Measurements from ENCODE around the gene LTBP3. TPM values are rescaled to one million over a fixed set of nuclear protein-coding genes. Genes with fewer than 3 reads are reported as not detected.

LTBP3 gene
- total and polyA plus RNA-seq, 2 of the 13 experiments (the other 11 are each of a cell fraction or from before 2014, with no cell fraction given), result 12.2 to 68.1 TPM

DNA sequence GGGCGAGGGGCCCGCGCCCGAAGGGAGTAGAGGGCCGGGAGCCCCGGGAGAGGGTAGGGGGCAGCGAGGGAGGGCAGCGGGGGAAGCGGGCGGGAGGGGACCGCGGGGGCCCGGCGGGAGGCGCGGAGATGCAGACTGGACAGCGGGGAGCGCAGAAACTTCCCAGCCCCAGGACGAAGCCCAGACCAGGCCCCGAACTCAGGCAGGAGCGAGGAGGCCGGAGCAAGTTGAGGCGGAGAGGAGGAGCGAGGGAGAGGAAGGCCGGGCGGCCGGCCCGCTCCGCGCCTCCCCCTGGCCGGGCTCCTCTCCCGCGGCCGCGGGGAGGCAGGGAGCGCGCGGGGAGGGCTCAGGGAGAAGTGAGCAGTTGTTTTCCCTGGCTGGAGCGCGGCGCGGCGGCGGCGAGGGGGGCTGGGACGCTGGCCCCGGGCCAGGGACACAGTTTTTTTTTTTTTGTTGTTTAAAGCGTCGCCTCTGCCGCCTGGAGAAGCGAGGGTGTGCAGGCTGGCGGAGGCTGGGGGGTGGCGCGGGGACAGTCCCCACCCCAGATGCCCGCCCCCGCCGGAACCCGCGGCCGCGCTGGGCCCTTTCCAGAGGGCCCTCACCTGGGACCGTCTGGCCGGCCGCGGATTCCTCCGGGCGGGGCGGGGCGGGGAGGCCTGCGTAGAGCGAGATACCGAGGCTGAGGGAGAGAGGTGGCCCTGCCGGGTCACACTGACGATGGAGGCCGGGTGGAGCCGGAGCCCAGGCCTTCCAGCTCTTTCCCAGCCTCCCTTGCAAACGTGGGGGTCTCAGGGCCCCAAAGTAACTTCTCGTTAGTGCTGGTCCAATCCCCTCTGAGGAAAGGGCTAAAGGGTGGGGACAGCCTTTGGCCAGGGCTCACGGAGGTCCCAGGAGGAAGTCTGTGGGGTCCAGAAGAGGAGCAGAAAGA, at the start of gene LTBP3 (continued):
- TF ChIP-seq, protein P1, sequence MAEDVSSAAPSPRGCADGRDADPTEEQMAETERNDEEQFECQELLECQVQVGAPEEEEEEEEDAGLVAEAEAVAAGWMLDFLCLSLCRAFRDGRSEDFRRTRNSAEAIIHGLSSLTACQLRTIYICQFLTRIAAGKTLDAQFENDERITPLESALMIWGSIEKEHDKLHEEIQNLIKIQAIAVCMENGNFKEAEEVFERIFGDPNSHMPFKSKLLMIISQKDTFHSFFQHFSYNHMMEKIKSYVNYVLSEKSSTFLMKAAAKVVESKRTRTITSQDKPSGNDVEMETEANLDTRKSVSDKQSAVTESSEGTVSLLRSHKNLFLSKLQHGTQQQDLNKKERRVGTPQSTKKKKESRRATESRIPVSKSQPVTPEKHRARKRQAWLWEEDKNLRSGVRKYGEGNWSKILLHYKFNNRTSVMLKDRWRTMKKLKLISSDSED (CRISPR knock-in tag; IDR thresholded peaks at IDR 0.05), result no peak
- TF ChIP-seq ZNF672 (CRISPR knock-in tag; IDR thresholded peaks at IDR 0.05) (no peak), ZNF329 (CRISPR knock-in tag; IDR thresholded peaks at IDR 0.05; ENCODE audit: low read depth) (no peak), SIN3A (IDR thresholded peaks at IDR 0.05; ENCODE audit: borderline replicate concordance, low read depth, low read length) (0 out of 2 replicates have a peak, but pooled peaks have one; percentile 21), GABPA (IDR thresholded peaks at IDR 0.05; ENCODE audit: low read depth, low read length) (no peak), GABPA (CRISPR knock-in tag; IDR thresholded peaks at IDR 0.05; ENCODE audit: low read depth) (no peak), PITX1 (CRISPR knock-in tag; IDR thresholded peaks at IDR 0.05) (no peak), ZNF572 (CRISPR knock-in tag; IDR thresholded peaks at IDR 0.05) (no peak), ZNF143 (CRISPR knock-in tag; IDR thresholded peaks at IDR 0.05) (no peak), NFKBIZ (CRISPR knock-in tag; IDR thresholded peaks at IDR 0.05) (no peak), TOE1 (CRISPR knock-in tag; IDR thresholded peaks at IDR 0.05) (no peak), ZNF652 (CRISPR knock-in tag; IDR thresholded peaks at IDR 0.05; ENCODE audit: borderline replicate concordance, low read depth) (no peak), CBX5 (CRISPR knock-in tag; IDR thresholded peaks at IDR 0.05; ENCODE audit: borderline replicate concordance) (no peak), ZNF260 (CRISPR knock-in tag; IDR thresholded peaks at IDR 0.05; ENCODE audit: borderline replicate concordance, low read depth) (no peak), HNRNPUL1 (IDR thresholded peaks at IDR 0.05; ENCODE audit: low read depth, low read length) (no peak), BORCS8-MEF2B (CRISPR knock-in tag; IDR thresholded peaks at IDR 0.05) (no peak), ZNF879 (CRISPR knock-in tag; IDR thresholded peaks at IDR 0.05) (no peak), ZSCAN20 (CRISPR knock-in tag; IDR thresholded peaks at IDR 0.05; ENCODE audit: borderline replicate concordance) (0 out of 2 replicates have a peak, but pooled peaks have one; percentile 32), ZNF207 (IDR thresholded peaks at IDR 0.05; ENCODE audit: borderline replicate concordance) (no peak), ETV6 (CRISPR knock-in tag; conservative IDR thresholded peaks at IDR 0.05) (no peak), HOXA3 (CRISPR knock-in tag; IDR thresholded peaks at IDR 0.05) (0 out of 2 replicates have a peak, but pooled peaks have one; percentile 6), YEATS4 (CRISPR knock-in tag; IDR thresholded peaks at IDR 0.05; ENCODE audit: borderline replicate concordance) (peak; percentile 34; the same call in 1 of the 2 replicates), LCORL (IDR thresholded peaks at IDR 0.05) (no peak), LCORL (CRISPR knock-in tag; IDR thresholded peaks at IDR 0.05) (peak; percentile 76), FLYWCH1 (CRISPR knock-in tag; IDR thresholded peaks at IDR 0.05) (no peak), ISX (CRISPR knock-in tag; conservative IDR thresholded peaks at IDR 0.05) (no peak)
- TF ChIP-seq, protein P2, sequence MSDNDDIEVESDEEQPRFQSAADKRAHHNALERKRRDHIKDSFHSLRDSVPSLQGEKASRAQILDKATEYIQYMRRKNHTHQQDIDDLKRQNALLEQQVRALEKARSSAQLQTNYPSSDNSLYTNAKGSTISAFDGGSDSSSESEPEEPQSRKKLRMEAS (IDR thresholded peaks at IDR 0.05), result no peak
- TF ChIP-seq, protein P3, sequence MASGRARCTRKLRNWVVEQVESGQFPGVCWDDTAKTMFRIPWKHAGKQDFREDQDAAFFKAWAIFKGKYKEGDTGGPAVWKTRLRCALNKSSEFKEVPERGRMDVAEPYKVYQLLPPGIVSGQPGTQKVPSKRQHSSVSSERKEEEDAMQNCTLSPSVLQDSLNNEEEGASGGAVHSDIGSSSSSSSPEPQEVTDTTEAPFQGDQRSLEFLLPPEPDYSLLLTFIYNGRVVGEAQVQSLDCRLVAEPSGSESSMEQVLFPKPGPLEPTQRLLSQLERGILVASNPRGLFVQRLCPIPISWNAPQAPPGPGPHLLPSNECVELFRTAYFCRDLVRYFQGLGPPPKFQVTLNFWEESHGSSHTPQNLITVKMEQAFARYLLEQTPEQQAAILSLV (CRISPR knock-in tag; IDR thresholded peaks at IDR 0.05; ENCODE audit: borderline replicate concordance), result no peak
- TF ChIP-seq, protein P4, sequence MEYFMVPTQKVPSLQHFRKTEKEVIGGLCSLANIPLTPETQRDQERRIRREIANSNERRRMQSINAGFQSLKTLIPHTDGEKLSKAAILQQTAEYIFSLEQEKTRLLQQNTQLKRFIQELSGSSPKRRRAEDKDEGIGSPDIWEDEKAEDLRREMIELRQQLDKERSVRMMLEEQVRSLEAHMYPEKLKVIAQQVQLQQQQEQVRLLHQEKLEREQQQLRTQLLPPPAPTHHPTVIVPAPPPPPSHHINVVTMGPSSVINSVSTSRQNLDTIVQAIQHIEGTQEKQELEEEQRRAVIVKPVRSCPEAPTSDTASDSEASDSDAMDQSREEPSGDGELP (IDR thresholded peaks at IDR 0.05; ENCODE audit: borderline replicate concordance, low read depth), result peak; percentile 30; the same call in 1 of the 2 replicates
